ENCODE results near the gene TXNL4B.
"Not testable (repeated sequence)": the region's sequence is repeated elsewhere in the genome, so short reads cannot be mapped to it uniquely, and the experiment has no call there.

The TXNL4B gene

GRCh38 chr16:72072514-72073342 lies 20.7 kb downstream of the TXNL4B start:
- DNase-seq: no peak

GRCh38 chr16:72068930-72069329 lies 24.5 kb downstream of the TXNL4B start:
- DNase-seq: no peak

- peak; percentile 44 for DNase-seq
Observed at GRCh38 chr16:72066747-72067146, 26.7 kb downstream of the TXNL4B start.

- no peak for DNase-seq
Observed at GRCh38 chr16:72064361-72064894, 29.0 kb downstream of the TXNL4B start.

GRCh38 chr16:72061564-72061963 lies 31.9 kb downstream of the TXNL4B start:
- no peak for DNase-seq

- no peak for DNase-seq
Observed at GRCh38 chr16:72060405-72060804, 33.0 kb downstream of the TXNL4B start.

GRCh38 chr16:72059060-72059459 lies 34.4 kb downstream of the TXNL4B start:
- peak; percentile 6 for DNase-seq

GRCh38 chr16:72057313-72057712 lies 36.1 kb downstream of the TXNL4B start:
- not testable (repeated sequence) for DNase-seq

- DNase-seq: no peak
Observed at GRCh38 chr16:72055911-72056310, 37.5 kb downstream of the TXNL4B start.

GRCh38 chr16:72054254-72054847 lies 39.1 kb downstream of the TXNL4B start, which contains the start of gene HP:
Gene HP, plus strand, starts transcription at chr16:72054505. Its CDS starts 148 bp downstream, at chr16:72054653.
- not testable (repeated sequence) for DNase-seq

- DNase-seq: no peak
Observed at GRCh38 chr16:72051818-72052217, 41.6 kb downstream of the TXNL4B start.

GRCh38 chr16:72050769-72051464 lies 42.5 kb downstream of the TXNL4B start:
- no peak for DNase-seq

GRCh38 chr16:72049110-72049509 lies 44.3 kb downstream of the TXNL4B start:
- DNase-seq: no peak

- DNase-seq: no peak
Observed at GRCh38 chr16:72044825-72045359, 48.5 kb downstream of the TXNL4B start.

- no peak for DNase-seq
Observed at GRCh38 chr16:72044296-72044695, 49.1 kb downstream of the TXNL4B start.

GRCh38 chr16:72043539-72043938 lies 49.9 kb downstream of the TXNL4B start:
- DNase-seq: no peak

GRCh38 chr16:72043058-72043457 lies 50.4 kb downstream of the TXNL4B start:
- no peak for DNase-seq

- DNase-seq: peak; percentile 27
Observed at GRCh38 chr16:72042157-72042660, 51.2 kb downstream of the TXNL4B start.

- DNase-seq: no peak
Observed at GRCh38 chr16:72036098-72036497, 57.3 kb downstream of the TXNL4B start.
